C4-2B (cell line): ENCODE results near the gene UGT1A10.

Experiments used
- H3K27ac ChIP-seq: fragments of 450-650 bp; 2 replicates; pipeline ENCODE4 v1.5.1; 2017
- ZFX ChIP-seq: fragments of 450-650 bp; IDR thresholded peaks from 2 replicates; pipeline ENCODE4 v1.6.1; 2017
- TF ChIP-seq, protein P1 (sequence below): fragments of 450-650 bp; conservative IDR thresholded peaks from 2 replicates; pipeline ENCODE4 v1.5.1; 2017; ENCODE audit warnings: mild to moderate bottlenecking

UGT1A10 gene

DNA sequence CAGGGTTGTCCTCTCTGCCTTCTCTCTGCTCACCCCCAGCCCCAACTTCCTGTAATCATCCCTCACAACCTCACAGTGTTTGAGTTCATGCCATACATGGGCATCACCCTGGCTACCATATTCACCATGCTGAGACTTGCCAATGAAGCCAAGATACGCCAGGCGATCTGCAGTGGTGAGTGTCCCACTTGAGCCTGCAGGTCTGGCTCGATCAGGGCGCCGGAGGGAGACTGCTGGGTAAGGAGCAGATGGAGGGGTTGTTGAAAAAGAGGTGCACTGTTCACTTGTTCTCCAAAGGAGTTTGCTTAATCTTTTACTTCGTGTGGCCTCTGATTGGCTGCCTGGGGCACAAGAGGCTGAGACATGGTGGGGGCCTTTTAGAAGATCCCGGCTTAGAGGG is 156.5 kb downstream of the UGT1A10 start:
- TF ChIP-seq, protein P1, sequence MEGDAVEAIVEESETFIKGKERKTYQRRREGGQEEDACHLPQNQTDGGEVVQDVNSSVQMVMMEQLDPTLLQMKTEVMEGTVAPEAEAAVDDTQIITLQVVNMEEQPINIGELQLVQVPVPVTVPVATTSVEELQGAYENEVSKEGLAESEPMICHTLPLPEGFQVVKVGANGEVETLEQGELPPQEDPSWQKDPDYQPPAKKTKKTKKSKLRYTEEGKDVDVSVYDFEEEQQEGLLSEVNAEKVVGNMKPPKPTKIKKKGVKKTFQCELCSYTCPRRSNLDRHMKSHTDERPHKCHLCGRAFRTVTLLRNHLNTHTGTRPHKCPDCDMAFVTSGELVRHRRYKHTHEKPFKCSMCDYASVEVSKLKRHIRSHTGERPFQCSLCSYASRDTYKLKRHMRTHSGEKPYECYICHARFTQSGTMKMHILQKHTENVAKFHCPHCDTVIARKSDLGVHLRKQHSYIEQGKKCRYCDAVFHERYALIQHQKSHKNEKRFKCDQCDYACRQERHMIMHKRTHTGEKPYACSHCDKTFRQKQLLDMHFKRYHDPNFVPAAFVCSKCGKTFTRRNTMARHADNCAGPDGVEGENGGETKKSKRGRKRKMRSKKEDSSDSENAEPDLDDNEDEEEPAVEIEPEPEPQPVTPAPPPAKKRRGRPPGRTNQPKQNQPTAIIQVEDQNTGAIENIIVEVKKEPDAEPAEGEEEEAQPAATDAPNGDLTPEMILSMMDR: no peak
- no peak for TF ChIP-seq ZFX
- no peak overlapping the region for H3K27ac ChIP-seq

DNA sequence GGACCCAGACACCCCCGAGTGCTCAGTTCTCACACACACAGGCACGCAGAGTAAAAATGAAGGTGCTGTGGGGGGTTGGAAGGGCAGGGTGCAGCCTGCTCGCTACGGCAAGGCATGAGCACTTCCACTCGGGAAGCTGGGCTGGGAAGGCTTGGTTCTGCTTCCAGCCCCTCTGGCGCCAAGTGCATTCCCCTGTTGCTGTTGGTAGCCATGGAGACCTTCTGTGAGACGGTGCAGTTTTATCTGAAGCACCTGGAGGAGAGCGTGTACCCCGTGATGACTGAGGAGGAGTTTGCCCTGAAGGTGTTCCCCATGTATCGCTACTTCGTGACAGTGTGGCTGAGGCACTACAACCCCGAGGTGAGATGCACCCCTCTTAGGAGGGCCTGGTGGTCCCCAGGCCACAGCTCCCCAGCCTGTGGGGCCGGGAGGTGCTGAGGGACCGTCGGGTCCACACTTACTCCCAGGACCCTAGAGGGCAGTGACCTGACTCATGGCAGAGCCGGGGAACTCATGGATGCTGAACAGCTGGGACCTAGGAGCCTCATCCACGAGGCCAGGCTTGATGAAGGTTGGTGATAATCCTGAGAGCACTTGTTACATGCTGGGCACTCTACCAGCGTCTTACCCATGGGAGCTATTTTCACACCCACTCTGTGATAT is 157.3 kb downstream of the UGT1A10 start:
- no peak overlapping the region for H3K27ac ChIP-seq
- TF ChIP-seq ZFX: no peak
- TF ChIP-seq, protein P1: no peak

DNA sequence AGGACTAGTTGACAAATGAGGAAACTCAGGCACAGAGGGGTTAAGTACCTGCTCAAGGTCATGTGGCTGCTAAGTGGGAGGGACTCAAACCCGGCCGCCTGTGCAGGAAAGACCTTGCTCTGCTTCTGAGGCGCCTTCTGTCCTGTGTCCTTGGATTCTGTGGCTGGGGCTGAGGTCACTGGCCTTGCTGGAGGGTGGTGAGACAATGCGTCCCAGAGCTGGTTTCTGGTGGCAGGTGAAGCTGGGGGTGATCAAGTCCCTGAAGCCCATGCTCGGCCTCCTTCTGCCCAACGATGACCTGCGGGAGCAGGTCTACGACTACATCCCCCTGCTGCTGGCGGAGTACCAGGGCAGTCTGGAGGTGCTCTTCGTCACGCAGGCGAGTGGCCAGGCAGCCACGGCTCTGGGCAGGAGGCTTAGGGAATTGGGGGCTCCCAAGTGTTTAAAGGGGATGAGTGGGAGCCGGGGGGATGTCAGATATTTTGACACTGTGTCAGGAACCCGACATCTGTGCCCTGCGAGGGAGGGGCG is 157.9 kb downstream of the UGT1A10 start:
- TF ChIP-seq ZFX: no peak
- TF ChIP-seq, protein P1: no peak
- H3K27ac ChIP-seq: no peak overlapping the region

DNA sequence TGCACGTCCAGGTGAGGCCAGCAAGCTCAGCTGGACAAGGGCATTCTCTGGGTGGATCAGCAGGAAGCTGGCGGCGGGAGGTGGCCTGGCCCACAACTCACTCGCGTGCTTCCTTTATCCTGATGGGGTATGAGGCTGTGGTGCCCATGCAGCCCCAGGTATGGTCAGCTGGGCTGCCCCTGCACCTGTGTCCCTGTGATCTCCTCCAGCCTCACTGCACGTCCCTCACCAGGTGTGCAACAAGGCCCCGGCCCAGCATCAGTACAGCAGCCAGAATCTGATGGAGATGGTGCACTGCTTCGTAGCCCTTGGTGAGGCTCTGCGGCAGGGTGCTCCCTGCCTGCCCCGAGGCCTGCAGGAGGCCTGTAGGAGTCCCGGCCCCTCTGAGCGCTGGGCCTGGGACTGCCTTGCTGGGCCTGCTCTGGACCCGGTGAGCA is 159.5 kb downstream of the UGT1A10 start:
- TF ChIP-seq, protein P1: no peak
- TF ChIP-seq ZFX: no peak
- H3K27ac ChIP-seq: no peak overlapping the region

DNA sequence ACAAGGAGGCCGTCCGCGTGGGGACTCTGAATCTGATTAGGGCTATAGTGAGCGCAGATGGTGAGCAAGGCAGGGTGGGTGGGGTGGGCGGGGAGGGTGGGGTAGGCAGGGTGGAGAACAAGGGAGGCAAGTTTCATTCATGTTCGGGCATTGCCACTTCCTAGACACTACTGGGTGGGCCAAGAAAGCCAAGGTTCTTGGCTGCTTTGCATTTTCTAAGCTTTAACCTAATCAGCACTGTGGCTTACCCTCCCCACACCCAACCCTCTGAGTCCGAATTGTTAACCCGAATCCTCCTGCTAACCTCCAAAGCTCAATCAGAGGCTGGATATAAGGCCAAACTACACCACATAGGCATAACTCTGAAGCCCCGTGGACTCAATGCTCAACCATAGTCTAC is 160.0 kb downstream of the UGT1A10 start:
- H3K27ac ChIP-seq: no peak overlapping the region
- TF ChIP-seq, protein P1: no peak
- TF ChIP-seq ZFX: no peak

DNA sequence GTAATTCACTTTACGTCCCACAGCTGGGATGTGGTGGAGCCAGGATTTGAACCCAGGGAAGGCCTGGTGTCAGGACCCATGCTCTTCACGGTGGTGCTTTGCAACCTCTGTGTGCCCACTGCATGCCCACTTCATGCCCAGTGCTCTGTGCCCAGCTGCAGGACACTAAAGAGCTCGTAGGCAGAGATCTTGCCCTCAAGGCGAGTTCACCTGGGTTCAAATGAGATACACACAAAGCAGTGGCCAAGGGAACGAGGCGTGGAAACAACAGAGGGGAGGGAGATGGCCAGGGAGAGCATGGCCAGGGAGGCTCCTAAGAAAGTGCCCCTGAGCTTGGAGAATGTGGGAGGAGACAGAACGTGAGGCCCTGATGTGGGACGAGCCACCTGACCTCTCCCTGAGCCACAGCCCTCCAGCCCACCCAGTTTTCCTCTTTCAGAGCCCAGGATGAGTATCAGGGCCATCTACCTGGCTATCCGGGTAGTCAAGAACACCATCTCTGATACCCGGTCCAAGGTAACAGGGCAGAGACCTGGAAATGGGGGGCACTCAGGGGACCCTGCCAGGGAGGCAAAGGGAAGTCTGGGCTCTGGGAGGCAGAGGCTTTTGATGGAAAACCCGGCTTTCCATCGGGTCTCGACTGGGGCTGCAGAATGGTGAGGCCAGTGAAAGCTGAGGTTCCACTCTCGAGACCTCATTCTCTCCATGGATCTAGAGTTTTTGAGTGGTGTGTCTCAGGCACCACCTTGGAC is 162.3 kb downstream of the UGT1A10 start:
- TF ChIP-seq, protein P1: no peak
- no peak for TF ChIP-seq ZFX
- H3K27ac ChIP-seq: no peak overlapping the region

DNA sequence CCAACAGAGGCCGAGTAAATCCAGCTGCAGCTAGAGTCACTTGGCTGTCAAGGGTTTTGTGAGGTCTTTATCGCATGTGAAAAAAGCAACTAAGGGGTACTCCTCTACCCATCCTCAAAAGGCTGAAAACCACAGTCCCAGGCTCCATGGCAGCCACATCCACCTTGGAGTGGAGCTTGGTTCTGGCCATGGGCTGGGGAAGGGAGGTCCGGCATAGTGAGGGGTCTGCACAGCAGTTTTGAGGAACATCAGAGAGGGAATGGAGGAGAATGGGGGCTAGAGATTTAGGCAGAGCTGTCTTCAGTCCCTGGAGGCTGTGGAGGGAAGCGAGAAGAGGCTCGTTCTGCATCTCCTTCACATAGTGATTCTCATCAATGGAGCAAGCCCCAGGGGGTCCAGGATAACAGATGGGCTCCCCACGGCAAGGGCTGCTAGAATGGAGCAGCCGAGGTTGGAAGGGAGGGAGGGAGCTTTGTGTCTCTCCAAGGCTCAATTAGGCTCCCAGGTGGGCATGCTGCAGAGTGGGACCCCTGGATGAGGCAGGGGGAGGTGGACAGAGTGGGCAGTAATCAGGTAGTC is 162.9 kb downstream of the UGT1A10 start:
- H3K27ac ChIP-seq: no peak overlapping the region
- no peak for TF ChIP-seq ZFX
- TF ChIP-seq, protein P1: no peak
